T-helper 1 cell (primary cell): ENCODE measurements around the gene IL1F10.

Source experiments
- DNase-seq, 5 donors: peaks; one replicate each; pipeline ENCODE4 v3.0.0-alpha.2; 2012 to 2020

IL1F10 gene

DNA sequence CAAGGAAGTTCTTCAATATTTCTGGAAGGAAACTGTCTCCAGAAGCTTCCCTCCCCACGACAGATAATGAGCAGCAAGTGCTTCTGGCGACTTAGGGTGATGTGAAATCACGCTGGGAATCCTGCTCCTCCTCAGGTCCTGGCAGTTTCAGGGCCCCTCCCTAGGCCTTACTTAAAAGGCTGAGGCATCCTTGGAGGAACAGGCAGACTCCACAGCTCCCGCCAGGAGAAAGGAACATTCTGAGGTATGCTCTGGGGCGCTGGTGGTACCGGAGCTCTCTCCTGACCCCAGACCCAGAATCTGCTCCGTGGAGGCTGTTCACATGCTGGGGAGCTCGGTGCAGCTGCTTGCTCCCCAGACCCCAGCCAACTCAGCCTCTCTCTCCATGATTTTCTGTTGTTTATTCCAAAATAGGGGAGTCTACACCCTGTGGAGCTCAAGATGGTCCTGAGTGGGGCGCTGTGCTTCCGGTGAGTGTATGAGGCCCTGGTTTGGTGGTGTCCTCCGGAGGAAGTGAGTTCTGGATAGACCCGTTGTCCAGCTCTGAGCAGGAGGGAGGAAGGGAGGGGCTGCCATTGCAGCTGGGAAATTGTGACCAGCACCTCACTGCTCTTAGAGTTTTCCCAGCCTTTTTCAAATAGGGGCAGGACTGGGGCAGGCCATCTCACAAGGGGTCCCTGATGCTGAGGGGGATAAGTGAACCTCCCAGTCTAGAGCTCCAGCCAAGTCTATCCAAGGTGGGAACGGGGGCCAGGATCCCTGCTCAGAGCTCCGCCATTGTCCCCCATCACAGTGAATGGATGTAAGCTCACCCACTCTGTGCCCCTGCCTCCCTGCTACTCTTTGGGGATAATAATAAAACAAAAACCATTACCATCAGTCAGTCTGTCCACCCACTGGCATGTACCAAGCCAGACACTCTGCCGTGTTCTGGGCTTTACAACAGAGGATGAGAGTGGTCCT, 8.5 kb upstream of the IL1F10 start, which contains the start of gene IL36RN:
Gene IL36RN (plus strand): TSS at position 201 of the 963 bp plus-strand sequence. CDS start 241 bp downstream, at position 442.
- DNase-seq: no peak

DNA sequence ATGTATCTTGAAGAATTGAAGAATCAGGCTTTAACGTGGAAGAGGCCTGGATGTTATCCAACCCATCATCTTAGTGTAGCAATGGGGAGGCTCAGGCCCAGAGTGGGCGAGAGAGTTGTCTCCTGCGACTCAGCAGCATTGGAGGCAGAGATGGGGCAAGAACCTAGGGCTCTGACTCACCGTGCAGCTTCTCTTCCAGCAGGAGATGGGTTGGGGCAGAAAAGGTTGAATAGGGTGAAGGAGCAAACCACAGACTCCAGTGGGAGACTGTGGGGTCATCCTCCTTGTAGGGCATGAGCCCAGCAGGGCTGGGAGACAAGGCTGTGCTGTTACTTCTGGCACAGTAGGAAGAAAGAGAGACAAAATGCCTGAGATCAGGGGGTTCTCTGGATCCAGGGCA, 7.4 kb upstream of the IL1F10 start:
- DNase-seq: no peak

DNA sequence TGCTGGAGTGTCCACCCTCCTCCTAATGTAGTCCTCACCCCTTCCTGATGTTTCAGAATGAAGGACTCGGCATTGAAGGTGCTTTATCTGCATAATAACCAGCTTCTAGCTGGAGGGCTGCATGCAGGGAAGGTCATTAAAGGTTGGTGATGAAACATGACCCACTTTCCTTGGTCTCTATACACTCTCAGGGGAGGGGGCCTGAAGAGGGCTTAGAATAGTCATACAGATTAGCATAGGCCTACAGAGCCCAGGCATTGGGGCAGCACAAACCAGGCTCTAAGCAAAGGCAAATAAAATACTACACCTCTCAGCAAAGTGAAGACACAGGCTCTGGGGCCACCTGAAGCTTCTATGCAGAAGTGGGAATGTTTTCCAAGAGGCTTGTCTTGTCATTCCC, 7.0 kb upstream of the IL1F10 start:
- no peak for DNase-seq

DNA sequence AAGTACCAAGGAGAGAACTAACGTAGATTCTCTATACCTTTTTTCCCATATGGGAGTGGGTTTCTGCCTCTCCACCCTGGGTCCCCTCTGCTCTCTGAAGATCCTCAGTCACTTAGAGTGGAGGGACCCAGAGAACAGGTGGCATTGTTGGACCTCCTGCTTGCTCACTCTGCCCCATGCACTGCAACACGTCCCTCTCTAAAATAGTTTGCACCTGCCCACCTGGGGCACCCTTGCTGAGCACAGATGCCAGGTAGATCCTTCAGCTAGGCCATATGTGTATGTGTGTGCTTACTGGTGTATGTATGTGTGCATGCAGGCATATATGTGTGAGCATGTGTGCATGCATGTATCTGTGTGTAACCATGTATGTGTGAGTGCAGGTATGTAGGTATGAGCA, 6.5 kb upstream of the IL1F10 start:
- no peak for DNase-seq

DNA sequence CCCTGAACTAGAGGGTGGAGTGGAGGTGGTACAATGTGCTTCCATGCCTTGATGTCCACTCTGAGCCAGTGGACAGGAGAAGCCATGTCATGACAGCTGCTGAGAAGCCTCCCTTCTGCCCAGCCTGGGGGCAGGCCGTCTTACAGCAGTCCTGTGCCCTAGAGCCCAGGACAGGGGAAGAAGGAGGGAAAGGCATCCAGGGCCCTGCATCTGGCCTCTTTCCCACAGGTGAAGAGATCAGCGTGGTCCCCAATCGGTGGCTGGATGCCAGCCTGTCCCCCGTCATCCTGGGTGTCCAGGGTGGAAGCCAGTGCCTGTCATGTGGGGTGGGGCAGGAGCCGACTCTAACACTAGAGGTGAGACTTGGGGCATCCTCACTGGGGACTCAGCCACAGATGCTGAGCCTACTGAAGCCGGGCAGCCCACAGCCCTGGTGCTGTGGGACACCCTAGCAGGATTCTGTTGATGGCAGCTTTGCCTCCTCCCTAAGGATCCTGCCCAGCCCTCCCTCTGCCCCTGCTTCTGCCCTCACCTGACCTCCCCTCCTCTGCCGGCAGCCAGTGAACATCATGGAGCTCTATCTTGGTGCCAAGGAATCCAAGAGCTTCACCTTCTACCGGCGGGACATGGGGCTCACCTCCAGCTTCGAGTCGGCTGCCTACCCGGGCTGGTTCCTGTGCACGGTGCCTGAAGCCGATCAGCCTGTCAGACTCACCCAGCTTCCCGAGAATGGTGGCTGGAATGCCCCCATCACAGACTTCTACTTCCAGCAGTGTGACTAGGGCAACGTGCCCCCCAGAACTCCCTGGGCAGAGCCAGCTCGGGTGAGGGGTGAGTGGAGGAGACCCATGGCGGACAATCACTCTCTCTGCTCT, 5.6 kb upstream of the IL1F10 start:
- DNase-seq: no peak

DNA sequence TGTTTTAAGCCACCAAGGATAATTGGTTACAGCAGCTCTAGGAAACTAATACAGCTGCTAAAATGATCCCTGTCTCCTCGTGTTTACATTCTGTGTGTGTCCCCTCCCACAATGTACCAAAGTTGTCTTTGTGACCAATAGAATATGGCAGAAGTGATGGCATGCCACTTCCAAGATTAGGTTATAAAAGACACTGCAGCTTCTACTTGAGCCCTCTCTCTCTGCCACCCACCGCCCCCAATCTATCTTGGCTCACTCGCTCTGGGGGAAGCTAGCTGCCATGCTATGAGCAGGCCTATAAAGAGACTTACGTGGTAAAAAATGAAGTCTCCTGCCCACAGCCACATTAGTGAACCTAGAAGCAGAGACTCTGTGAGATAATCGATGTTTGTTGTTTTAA, 3.5 kb upstream of the IL1F10 start:
- no peak for DNase-seq

DNA sequence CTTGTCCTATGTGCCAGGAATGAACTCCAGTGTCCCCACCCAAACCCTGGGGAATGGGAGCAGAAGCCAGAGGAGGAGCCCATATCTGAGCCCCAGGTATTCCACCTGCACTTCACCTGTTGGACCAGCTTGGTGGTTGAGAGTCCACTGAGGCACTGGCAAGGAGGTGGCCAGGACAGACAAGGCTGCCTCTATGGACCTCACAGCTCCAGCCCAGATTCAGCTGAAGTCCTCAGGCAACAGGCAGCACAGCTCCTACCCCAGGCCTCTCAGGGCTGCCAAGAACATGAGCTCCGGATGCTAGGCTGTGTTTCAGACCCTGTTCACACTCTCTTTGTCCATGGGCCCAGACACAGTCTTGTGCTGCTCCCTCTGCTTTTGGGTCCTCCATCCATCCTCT, 2.9 kb upstream of the IL1F10 start:
- no peak for DNase-seq

DNA sequence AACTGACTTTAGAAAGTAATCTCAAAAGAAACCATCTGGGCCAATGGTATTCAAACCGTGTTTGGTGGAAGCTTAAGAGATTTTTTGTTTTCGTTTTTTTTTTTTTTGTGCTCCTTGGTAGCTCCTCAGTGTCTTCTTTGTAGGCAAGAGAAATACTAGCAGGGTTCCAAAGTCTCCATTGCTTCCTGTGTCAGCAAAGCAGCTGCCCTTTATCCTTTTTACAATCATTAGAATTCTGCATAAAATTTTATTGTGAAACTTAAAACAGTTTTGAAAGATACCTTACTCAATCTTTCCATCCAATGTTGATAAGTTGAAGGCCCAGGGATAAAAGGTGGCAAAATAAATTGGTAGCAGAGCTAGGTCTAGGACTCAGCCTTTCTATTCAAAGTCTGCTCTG, 479 bp downstream of the IL1F10 start:
- DNase-seq: no peak

DNA sequence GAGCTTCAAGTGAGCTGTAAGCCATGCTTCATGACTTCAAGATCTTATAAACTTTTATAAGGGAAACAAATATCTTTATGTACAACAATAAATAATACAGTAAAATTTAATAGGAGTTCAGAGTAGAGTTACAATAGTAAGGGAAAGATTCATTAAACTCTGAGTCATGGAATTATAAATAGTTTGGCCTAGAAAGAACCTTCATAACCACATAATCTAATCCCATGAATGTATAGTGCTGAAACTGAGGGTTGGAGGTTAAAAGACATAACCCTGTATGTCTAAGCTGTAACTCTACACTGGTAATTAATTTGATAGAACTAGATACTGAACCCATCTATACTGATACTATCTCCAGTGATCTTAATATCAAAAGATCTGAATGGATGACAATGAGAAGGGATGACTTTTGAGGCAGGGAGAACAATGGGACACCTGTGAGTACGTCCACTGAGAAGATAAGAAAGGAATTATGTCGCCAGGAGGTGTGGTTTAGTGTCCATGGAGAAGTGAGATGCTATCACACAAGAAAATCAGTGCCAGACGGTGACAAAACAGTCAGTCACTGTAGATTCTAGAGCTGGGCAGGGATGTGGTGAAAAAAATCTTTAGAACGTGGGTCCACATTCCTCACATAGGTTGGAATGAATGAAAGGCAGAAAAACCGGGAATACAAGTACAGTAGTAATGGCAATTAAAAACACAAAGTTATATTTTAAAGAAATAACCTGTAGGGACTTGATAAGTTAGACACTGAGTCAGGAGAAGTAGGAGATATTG, 1.1 kb downstream of the IL1F10 start:
- no peak for DNase-seq

DNA sequence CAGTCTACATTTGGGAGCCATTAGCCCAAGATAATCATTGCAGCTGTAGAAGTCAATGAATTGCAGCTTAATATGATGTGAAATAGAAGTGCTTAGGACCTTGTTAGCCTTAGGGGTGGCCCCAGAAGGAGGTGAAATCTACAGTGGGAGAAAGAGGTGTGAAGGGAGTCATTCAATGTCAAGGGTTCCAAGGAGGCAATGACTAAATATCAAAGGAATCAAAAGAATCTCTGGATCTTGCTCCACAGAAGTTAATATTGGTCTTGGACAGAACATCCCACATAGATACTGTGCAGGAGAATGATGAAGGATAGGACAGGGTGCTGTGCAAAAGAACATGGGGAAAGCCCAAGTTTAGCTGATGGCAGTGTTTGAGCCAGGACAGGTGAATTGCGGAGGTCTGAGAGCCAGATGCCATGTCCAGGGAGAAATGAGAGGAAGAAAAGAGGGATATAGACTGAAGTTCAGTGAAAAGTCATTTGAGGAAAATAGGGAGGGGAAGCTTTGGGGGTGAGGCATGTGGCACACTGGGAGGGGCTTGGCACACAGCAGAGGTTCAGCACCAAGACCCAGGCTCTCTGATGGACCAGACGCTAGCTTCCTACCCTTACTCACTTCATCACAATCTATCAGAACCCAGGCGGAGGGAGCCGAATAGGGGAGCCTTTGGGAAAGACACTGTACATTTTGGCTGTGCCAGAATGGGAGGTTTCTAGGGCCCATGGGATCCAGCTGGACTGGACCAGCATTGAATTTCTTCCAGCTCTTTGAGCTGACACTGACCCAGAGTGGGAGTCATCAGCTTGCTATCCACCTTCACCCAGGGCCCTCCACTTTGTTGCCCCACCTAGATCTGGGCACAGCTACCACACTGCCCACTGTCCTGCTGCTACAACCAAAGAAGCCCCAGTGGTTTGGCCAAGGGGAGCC, 2.2 kb downstream of the IL1F10 start:
- DNase-seq: no peak

DNA sequence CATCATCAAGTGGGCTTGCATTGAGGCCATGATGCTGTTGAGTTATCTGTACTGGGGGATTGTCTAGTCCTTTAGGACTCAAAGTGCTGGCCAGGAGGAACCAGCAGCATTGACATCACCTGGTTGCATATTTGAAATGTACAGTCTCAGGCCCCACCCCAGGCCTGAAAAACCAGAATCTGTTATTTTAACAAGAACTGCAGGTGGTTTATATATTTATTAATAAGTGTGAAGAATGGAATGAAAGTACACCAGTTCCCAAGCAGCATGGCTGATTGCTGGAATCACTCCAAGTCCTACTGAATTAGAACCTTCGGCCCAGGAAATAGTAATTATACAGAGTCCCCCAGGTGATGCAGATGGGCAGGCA, 2.8 kb downstream of the IL1F10 start:
- no peak for DNase-seq

DNA sequence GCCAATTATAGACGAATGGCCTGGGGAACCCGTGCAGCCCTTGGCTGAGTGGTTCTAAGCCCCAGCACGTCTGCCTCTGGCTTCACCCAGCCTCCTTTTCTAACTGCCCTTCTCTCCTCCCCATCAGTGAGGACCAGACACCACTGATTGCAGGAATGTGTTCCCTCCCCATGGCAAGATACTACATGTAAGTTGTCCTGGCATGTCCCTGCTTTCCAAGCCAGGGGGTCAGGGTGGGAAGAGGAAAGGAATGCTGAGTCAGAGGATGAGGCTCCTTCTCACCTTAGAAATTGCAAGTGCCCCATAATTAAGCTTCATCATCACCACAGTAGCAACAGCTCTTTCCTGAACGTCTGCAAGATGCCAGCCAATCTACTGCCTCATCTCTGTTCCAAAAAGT, 4.8 kb downstream of the IL1F10 start:
- no peak for DNase-seq

DNA sequence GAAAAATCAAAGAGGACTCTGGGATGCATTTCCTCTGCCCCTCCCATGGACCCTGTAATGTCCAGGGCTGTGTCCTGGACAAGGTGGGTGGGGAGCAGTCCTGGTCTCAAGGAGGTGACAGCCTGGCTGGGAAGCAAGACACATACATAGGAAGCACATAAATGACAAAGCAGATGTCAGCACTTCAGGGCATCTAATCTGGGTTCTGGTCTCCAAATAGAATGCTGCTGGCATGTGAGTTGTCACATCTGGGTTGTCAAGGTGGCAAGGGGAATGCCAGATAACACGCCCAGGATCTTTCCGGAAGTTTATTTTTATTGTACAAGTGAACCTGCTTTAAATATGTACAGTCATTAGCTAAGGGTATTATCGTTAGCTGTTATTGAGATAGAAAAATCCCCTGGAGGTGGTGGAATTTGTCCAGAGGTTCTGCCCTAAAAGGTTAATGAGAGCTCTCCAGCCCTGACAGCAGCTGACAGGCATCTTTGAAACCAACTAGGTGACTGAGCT, 5.6 kb downstream of the IL1F10 start:
- DNase-seq: no peak

DNA sequence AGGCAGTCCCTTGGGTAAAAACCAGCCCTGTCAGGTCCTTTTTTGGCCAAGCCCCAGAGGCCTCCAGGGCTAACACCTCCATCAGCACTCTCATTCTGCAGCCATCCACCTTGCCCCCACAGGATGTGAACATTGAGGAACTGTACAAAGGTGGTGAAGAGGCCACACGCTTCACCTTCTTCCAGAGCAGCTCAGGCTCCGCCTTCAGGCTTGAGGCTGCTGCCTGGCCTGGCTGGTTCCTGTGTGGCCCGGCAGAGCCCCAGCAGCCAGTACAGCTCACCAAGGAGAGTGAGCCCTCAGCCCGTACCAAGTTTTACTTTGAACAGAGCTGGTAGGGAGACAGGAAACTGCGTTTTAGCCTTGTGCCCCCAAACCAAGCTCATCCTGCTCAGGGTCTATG, 7.3 kb downstream of the IL1F10 start:
- DNase-seq: no peak

DNA sequence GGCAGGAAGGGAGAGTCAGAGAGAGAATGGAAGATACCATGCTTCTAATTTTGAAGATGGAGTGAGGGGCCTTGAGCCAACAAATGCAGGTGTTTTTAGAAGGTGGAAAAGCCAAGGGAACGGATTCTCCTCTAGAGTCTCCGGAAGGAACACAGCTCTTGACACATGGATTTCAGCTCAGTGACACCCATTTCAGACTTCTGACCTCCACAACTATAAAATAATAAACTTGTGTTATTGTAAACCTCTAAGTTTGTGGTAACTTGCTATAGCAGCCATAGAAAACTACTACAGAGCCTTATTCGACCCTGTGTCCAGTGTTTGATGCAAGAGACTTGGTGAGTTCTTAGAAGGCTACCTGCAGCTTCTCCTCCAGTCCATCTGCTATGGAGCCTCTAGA, 7.8 kb downstream of the IL1F10 start:
- no peak for DNase-seq

DNA sequence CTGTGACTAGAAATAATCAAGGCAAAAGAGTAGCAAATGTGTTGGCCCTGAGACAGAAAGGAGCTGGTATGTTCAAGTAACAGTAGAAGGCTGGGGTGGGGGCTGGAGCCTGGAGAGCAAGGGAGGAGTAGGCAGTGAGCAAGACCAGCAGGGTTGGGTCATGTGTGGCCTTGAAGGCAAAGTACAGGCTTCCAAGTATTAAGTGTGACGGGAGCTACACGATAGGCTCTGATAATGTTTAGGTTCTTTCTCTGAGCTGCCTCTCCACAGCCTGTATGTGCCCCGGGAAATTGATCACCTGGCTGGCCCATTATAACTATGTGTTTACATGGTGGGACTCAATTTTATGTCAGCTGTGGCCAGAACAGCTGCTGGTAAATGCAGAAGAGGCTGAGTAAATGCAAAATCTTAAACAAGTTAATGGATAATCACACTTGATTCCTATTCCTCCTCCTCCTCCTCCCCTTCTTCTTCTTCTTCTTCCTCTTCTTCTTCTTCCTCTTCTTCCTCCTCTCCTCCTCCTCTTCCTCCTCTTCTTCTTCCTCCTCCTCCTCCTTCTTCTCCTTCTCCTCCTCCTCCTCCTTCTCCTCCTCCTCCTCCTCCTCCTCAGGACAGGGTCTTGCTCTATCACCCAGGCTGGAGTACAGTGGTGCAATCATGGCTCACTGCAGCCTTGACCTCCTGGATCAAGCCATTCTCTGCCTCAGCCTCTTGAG, 9.3 kb downstream of the IL1F10 start:
- no peak for DNase-seq

DNA sequence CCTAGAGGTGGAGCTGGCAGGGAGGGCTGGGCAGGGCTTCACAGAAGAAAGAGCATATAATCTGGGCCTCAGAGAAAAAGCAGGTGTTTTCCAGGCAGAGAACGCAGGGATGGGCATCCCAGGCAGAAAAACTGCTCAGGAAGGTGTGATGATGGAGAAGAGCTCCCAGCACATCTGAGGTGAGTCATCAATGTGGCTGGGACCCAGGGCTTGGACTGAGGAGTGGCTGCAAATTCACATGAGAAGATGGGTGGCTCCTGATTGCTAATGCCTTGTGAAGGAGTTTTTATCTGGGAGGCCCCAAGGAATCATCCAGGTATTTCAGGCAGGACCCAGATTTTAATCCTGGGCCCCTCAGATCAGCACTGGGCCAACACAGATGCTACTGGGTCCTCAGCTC, 10.2 kb downstream of the IL1F10 start:
- no peak for DNase-seq

DNA sequence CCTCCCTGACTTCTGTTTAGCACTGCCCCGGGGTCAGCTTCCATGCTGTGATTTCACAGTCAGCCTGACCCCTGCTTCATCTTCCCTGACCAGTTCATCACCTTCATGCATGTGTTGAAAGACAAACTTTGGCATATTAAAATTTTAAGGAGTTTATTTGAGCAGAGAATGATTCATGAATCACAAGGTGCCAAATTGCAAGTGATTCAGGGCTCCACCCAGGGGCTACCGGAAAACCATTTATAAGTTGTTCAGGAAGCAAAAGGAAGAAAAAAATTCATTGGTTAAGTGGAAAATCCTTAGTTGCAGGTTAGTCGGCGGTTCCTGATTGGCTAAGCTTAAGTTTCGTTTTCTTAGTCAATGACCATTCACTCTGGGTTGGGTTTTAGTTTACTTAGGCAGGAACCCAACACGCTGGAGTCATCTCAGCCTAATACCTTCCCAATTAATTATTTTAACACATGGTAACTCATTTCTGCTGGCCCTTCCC, 10.6 kb downstream of the IL1F10 start:
- no peak for DNase-seq

DNA sequence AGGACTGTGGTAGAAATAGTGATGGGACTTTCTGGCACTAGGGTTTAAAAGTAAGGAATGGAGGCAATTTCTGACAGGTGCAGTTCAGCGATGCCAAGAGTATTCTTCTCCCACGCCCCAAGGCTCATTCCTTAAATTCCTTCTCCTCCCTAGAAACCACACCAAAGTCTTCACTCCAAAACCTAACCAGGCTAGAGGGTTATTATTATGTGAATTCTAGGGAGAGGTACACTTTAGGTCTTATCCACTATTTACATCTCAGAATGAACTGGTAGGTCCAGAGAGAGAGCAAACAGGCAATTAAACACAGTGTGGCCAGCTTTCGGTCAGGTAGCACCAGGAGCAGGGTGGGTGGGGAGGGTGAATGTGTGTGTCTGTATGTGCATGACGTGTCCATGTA, 11.4 kb downstream of the IL1F10 start:
- no peak for DNase-seq

DNA sequence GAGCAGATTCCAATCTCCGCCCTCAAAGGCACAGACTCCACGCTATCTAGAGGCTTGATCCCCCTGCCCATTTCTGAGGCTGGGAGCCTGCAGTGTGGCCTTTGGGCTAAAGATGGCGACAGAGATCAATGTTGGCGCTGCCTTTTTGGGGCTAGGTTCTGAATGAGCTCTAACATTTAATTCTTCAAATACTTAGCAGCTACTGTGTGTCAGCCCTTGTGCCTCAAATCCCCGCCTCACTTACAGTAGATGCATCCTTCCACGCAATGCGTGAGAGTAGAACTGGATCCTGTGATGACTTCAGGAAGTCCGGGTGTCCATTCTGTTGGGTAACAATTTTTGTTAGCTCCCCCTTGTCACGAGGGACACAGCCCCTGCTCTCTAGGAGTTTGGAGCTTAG, 12.4 kb downstream of the IL1F10 start:
- peak in 2 of 5 donors; percentile 8 to 19 for DNase-seq
